ENCODE data around the gene TIGD7. TPM values are rescaled to one million over a fixed set of nuclear protein-coding genes. Genes with fewer than 3 reads are reported as not detected.
"Not testable (repeated sequence)": the region's sequence is repeated elsewhere in the genome, so short reads cannot be mapped to it uniquely, and the experiment has no call there.

Gene TIGD7
- total and polyA plus RNA-seq, 2 donors = 9.6 to 18.5 TPM

DNA sequence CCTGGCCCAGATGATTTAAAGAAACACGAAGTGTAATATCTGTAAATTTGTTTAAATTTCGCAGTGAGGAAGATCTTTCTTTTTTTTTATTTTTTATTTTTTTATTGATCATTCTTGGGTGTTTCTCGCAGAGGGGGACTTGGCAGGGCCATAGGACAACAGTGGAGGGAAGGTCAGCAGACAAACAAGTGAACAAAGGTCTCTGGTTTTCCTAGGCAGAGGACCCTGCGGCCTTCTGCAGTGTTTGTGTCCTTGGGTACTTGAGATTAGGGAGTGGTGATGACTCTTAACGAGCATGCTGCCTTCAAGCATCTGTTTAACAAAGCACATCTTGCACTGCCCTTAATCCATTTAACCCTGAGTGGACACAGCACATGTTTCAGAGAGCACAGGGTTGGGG is 34.5 kb downstream of the TIGD7 start:
- H3K36me3 ChIP-seq (ENCODE audit: insufficient read depth); H3K4me1 ChIP-seq (ENCODE audit: insufficient read depth): not testable (repeated sequence)
- WGBS = 76% methylated on average over 5 of the region's 5 CpGs

DNA sequence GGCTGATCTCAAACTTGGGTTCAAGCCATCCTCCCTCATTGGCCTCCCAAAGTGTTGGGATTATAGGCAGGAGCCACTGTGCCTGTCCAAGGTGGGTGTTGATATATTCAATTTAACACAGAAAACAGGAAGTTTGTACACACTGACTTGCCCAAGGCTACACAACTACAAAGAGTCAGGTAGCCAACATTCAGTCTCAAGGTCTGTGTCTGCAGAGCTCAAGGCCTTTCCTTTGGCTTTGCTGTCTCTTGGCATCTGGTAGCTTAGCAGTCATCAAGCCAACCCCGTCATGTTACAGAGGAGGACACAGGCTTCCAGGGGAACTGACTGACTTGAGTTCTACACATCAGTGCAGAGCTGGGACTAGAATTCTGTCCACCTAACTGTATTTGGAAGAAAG is 36.9 kb downstream of the TIGD7 start:
- peaks cover 2% of the 10 kb centered on the region for H3K4me1 ChIP-seq (ENCODE audit: insufficient read depth)
- H3K36me3 ChIP-seq (ENCODE audit: insufficient read depth) = peaks cover 3% of the 10 kb centered on the region
- 90% methylated on average over 1 of the region's 1 CpG for WGBS
- no peak overlapping the region for H3K4me3 ChIP-seq (ENCODE audit: low read depth, low read length)
- no peak overlapping the region for H3K27ac ChIP-seq (ENCODE audit: low read depth)
- no peak for DNase-seq (ENCODE audit: extremely low spot score)

More for the DNA sequence above, 34.5 kb downstream of the TIGD7 start:
- not testable (repeated sequence) for DNase-seq (ENCODE audit: extremely low spot score); H3K27ac ChIP-seq (ENCODE audit: low read depth); H3K4me3 ChIP-seq (ENCODE audit: low read depth, low read length)

DNA sequence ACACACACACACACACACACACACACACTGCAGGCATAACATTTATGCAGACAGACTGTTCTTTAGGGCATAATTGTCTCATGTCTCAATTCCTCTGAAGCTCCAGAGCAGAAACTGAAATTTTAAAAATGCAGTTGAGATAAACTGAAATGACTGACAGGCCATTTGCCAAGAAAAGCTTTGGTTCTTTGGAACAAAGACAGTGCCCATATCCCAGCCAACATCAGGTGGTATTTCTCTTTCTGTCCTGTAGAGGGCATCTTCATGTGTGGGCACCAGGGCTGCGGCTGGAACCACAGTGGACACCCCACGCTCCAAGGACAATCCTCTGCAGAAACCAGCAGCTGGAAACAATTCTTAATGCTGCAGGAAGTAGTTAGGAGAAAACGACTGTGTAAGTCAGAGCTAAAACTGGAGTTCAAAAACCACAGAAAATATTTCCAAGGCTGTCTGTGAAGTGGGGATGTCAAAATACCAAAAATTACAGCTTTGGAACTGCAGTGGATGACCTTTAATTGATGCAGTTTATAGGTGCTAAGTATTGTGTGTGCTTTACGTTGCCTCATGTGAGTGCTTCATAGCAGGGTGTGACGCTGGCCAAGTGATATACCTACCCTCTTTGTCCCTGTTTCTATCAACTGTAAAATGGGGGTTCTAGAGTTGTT is 38.2 kb downstream of the TIGD7 start:
- no peak for DNase-seq (ENCODE audit: extremely low spot score)
- H3K4me1 ChIP-seq (ENCODE audit: insufficient read depth) = peaks cover 2% of the 10 kb centered on the region
- H3K36me3 ChIP-seq (ENCODE audit: insufficient read depth) = peaks cover 3% of the 10 kb centered on the region
- WGBS = 62% methylated on average over 5 of the region's 5 CpGs
- H3K27ac ChIP-seq (ENCODE audit: low read depth) = no peak overlapping the region
- H3K4me3 ChIP-seq (ENCODE audit: low read depth, low read length) = no peak overlapping the region

DNA sequence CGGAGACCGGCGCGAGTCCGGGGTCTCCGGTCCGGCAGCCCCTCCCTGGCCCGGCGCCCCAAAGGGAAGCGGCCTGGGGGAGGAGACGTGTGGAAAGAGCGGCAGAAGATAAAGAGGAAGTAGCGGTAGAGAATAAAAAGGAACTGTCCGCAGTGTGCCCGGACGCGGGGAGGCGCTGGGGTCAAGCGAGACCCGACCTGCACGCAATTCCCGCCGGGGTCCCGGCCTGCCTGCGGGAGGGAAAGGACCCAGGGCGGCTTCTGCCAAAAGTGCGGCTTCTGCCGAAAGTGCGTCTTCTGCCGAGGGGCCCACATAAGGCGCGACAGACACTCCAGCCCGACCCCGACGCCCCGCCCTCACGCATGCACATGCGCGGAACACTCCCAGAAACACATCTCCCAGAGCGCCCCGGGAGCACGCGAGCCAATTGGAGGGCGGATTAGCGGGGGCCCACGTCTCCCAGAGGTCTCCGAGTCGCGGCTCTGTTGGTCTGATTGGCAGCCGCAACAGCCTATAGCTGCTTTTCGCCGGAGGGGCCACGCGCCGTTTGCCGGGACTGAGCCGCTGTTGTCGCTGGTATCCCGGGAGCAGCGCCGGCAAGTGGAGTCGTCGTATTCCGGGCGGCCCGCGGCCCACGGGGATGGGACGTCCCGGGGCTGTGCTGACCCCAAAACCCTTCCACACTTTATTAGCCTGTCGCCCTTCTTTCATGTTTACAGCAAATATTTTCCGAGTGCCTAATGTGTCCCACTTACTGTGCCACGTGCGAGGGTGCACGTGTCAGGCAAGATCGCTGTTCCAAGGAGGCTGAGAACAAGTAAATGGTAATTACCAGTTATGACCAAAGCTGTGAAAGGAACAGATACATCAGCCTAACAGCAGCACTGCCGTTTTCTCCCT is 40.8 kb downstream of the TIGD7 start:
- peaks cover 2% of the 10 kb centered on the region for H3K4me1 ChIP-seq (ENCODE audit: insufficient read depth)
- peak; percentile 96 for DNase-seq (ENCODE audit: extremely low spot score)
- H3K27ac ChIP-seq (ENCODE audit: low read depth) = peak overlapping the region; percentile 99
- WGBS = under 1% methylated on average over 77 of the region's 77 CpGs
- peak overlapping the region; percentile 81 for H3K4me3 ChIP-seq (ENCODE audit: low read depth, low read length)
- H3K36me3 ChIP-seq (ENCODE audit: insufficient read depth) = peaks cover 3% of the 10 kb centered on the region

DNA sequence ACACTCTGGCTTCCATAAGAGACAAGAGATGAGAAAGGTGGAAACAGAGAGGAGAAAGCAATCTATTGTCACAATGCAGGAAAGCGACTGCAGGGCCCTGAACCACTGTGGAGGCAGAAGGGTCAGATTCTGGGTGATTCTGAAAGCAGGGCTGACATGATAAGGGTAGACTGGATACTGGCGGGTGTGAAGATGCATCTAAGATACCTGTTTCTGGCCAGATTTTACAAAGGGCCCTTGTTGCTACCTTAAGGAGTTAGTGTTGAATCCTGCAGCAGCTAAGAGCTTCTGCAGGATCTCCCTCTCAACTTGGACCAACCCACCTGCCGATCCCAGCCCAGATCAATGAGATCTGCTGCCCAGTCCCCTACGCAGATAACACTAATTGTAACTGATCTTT is 42.7 kb downstream of the TIGD7 start:
- WGBS = 94% methylated on average over 4 of the region's 4 CpGs
- peaks cover 2% of the 10 kb centered on the region for H3K4me1 ChIP-seq (ENCODE audit: insufficient read depth)
- peaks cover 3% of the 10 kb centered on the region for H3K36me3 ChIP-seq (ENCODE audit: insufficient read depth)
- no peak overlapping the region for H3K27ac ChIP-seq (ENCODE audit: low read depth)
- no peak overlapping the region for H3K4me3 ChIP-seq (ENCODE audit: low read depth, low read length)
- no peak for DNase-seq (ENCODE audit: extremely low spot score)

DNA sequence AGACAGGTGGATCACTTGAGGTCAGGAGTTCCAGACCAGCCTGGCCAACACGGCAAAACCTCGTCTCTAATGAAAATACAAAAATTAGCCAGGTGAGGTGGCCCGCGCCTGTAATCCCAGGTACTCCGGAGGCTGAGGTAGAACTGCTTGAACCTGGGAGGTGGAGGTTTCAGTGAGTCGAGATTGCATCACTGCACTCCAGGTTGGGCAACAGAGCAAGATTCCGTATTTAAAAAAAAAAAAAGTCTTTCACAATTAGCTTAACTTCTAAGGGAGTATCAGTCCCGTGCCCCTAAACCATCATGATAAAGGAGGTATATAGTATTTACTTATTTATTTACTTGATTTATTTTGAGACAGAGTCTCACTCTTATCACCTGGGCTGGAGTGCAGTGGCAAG is 45.4 kb downstream of the TIGD7 start:
- DNase-seq (ENCODE audit: extremely low spot score) = no peak
- 87% methylated on average over 8 of the region's 8 CpGs for WGBS
- Histone ChIP-seq H3K27ac (ENCODE audit: low read depth) (no peak overlapping the region), H3K36me3 (ENCODE audit: insufficient read depth) (no peaks in the 10 kb centered on the region), H3K4me3 (ENCODE audit: low read depth, low read length) (no peak overlapping the region), H3K4me1 (ENCODE audit: insufficient read depth) (no peaks in the 10 kb centered on the region)

DNA sequence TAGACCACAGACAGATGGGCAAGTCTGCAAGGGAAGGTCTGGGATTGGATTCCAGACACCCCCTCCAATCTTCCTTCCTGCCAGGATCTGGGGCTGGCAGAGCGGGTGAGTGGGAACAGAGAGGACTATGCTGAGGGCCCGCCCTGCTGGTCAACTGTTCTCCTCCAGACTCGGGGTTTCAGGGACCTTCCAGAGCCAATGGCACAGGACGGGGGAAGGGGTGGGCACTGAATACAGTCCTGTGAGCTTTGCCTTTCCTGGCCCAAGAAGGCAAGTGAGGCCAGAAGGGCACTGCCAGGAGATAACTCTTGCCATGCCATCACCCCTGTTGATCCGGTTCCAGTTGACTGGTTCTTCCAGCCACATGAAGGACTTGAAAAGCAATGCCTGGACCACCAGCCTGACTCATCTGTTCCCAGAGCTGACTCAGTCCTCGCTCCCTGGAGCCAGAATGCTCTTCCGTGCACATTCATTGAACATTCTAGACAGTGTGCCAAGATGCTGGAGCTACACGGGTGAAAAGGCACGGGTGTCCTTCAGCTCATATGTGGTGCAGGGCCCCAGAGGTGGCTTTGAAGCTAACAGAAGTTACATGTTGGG is 48.3 kb downstream of the TIGD7 start:
- H3K4me3 ChIP-seq (ENCODE audit: low read depth, low read length) = no peak overlapping the region
- no peak for DNase-seq (ENCODE audit: extremely low spot score)
- WGBS = 75% methylated on average over 9 of the region's 9 CpGs
- H3K27ac ChIP-seq (ENCODE audit: low read depth) = no peak overlapping the region
- no peaks in the 10 kb centered on the region for H3K36me3 ChIP-seq (ENCODE audit: insufficient read depth)
- H3K4me1 ChIP-seq (ENCODE audit: insufficient read depth) = no peaks in the 10 kb centered on the region

DNA sequence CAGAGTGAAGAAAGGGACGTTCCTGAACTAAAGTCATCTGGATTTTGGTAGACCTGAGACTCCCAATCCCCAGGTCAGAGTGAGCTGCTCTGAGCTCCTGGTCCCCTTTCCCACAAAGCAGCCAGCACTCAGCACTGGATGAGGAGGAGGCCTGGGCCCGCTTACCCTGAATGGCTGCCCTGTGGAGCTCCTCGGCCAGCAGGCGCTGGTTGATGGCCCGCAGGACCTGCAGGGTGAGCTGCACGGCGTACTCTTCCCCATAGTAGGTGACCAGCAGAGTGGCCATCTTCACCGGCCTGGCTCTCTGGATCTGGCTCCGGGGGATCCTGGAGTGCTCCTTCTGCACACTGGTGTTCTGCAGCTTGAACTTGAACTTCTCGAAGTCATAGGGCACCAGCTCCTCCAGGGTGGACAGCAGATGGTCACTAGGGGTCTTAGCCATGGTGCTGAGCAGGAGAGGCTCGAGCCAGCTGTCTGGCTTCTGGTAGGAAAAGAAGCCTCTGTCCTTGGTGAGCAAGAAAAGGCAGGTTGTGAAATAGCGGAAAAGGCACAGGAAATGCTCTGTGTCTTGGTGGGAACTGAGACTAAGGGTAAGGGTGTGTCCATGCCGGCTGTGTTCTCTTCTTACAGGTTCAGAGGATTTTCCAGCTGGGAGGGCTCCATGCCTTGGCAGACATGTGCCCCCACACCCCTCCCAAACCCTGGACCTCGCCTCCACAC is 48.9 kb downstream of the TIGD7 start, which contains the start of gene MEFV:
TSS of gene MEFV (minus strand) at position 488 of the 720 bp plus-strand sequence. CDS start at position 442, 46 bp downstream.
- Histone ChIP-seq H3K36me3 (ENCODE audit: insufficient read depth) (no peaks in the 10 kb centered on the region), H3K4me1 (ENCODE audit: insufficient read depth) (no peaks in the 10 kb centered on the region), H3K4me3 (ENCODE audit: low read depth, low read length) (no peak within 1 kb of the TSS), H3K27ac (ENCODE audit: low read depth) (no peak within 1 kb of the TSS)
- no peak for DNase-seq (ENCODE audit: extremely low spot score)
- WGBS = 76% methylated on average over 14 of the region's 14 CpGs

DNA sequence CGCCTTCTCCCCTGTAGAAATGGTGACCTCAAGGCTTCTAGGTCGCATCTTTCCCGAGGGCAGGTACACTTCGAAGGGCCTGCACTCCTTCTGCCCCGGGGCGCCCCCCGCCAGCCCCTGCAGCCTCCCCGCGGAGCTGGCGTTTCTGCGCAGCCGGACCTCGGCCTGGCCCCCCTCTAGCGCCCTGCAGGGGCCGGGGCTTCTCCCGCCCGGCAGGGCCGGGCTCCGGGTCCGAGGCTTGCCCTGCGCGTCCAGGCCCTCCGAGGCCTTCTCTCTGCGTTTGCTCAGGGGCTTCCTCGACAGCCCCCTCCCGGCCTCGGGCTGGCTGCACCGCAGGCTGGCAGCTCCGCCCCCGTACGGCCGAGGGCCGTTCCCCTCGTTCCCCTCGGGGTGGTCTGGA is 50.9 kb downstream of the TIGD7 start:
- no peaks in the 10 kb centered on the region for H3K4me1 ChIP-seq (ENCODE audit: insufficient read depth)
- H3K4me3 ChIP-seq (ENCODE audit: low read depth, low read length) = no peak overlapping the region
- no peaks in the 10 kb centered on the region for H3K36me3 ChIP-seq (ENCODE audit: insufficient read depth)
- 39% methylated on average over 35 of the region's 35 CpGs for WGBS
- no peak overlapping the region for H3K27ac ChIP-seq (ENCODE audit: low read depth)
- no peak for DNase-seq (ENCODE audit: extremely low spot score)

DNA sequence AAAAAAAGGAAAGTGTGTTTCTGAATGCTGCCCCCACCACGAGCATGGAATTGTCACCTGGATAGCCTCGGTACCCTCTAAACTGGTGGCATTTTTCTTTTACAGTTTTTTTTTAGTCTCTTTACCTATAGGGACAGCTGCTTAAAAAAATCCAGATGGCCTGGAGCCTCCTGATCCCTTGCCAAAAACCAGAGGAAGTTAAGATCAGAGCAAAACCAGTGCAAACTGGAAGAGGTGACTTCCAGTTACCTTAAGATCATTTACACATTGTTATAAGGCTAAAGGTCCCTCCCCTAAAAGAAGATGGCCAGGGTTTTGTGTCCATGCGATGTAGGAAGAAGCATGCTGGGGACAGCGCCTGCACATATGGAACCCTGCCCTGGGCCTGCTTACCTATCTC is 52.3 kb downstream of the TIGD7 start:
- no peaks in the 10 kb centered on the region for H3K36me3 ChIP-seq (ENCODE audit: insufficient read depth)
- H3K4me1 ChIP-seq (ENCODE audit: insufficient read depth) = no peaks in the 10 kb centered on the region
- no peak for DNase-seq (ENCODE audit: extremely low spot score)
- 75% methylated on average over 4 of the region's 4 CpGs for WGBS
- H3K4me3 ChIP-seq (ENCODE audit: low read depth, low read length) = no peak overlapping the region
- no peak overlapping the region for H3K27ac ChIP-seq (ENCODE audit: low read depth)

DNA sequence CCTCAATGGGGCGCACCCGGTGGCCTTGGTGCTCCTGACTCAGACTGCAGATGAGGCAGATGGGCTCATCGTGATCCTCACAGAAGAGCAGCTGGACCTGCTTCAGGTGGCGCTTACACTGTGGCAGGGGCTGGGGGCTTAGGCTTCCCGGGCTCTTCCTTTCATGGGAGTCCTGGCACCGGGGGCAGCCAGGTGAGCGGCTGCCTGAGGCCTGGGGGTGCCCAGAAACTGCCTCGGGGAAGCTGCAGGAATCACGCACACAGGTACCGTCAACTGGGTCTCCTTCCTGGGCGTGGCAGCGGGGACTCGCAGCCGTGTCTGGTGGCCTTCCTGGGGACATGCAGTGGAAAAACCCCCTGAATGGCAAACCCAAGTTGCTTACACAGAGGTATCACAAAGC is 55.8 kb downstream of the TIGD7 start:
- Histone ChIP-seq H3K36me3 (ENCODE audit: insufficient read depth) (no peaks in the 10 kb centered on the region), H3K27ac (ENCODE audit: low read depth) (no peak overlapping the region), H3K4me3 (ENCODE audit: low read depth, low read length) (no peak overlapping the region), H3K4me1 (ENCODE audit: insufficient read depth) (no peaks in the 10 kb centered on the region)
- WGBS = 81% methylated on average over 14 of the region's 14 CpGs
- no peak for DNase-seq (ENCODE audit: extremely low spot score)

DNA sequence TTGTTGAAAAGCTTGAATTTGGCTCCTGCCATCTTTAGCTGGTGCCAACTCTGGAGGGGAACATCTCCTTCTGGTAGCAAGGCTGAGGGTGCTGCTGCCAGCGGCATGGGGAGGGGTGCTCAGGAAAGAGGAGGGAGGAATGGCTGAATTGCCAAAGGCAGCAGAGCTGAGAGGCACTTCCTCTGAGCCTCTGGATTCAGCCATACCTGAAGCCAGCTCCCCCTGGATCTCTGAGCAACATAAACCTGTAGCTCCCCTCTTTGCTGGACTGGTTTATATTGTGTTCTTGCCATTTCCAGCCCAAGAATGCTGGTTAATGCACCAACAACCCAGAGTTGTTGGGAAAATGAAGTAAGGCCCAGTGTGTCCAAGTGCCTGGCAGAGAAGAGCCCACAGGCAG is 56.2 kb downstream of the TIGD7 start:
- 86% methylated on average over 1 of the region's 1 CpG for WGBS
- DNase-seq (ENCODE audit: extremely low spot score) = no peak
- H3K27ac ChIP-seq (ENCODE audit: low read depth) = no peak overlapping the region
- H3K4me1 ChIP-seq (ENCODE audit: insufficient read depth) = no peaks in the 10 kb centered on the region
- no peaks in the 10 kb centered on the region for H3K36me3 ChIP-seq (ENCODE audit: insufficient read depth)
- H3K4me3 ChIP-seq (ENCODE audit: low read depth, low read length) = no peak overlapping the region
